ENCODE results near the gene TFAM.

TFAM gene

GRCh38 chr10:58384999-58385783, at the start of gene TFAM:
TFAM (plus strand) TSS chr10:58385410; CDS start chr10:58385548, 138 bp downstream.
- H3K4me3 ChIP-seq (ENCODE audit: low read depth, low read length) = peak within 1 kb of the TSS; percentile 86
- TF ChIP-seq CTCF (conservative IDR thresholded peaks at IDR 0.05; ENCODE audit: low read depth, low read length) = peak; percentile 71
- DNase-seq (ENCODE audit: low read depth) = peak; percentile 96

- no peak for DNase-seq (ENCODE audit: low read depth)
- no peak for TF ChIP-seq CTCF (conservative IDR thresholded peaks at IDR 0.05; ENCODE audit: low read depth, low read length)
- H3K4me3 ChIP-seq (ENCODE audit: low read depth, low read length) = peak overlapping the region; percentile 86
Measured at GRCh38 chr10:58336242-58336641, 49.0 kb upstream of the TFAM start.

- no peak overlapping the region for H3K4me3 ChIP-seq (ENCODE audit: low read depth, low read length)
- DNase-seq (ENCODE audit: low read depth) = no peak
- no peak for TF ChIP-seq CTCF (conservative IDR thresholded peaks at IDR 0.05; ENCODE audit: low read depth, low read length)
Measured at GRCh38 chr10:58341422-58341821, 43.8 kb upstream of the TFAM start.

GRCh38 chr10:58341947-58342346, 43.3 kb upstream of the TFAM start:
- no peak for TF ChIP-seq CTCF (conservative IDR thresholded peaks at IDR 0.05; ENCODE audit: low read depth, low read length)
- no peak overlapping the region for H3K4me3 ChIP-seq (ENCODE audit: low read depth, low read length)
- no peak for DNase-seq (ENCODE audit: low read depth)

GRCh38 chr10:58347967-58348366, 37.2 kb upstream of the TFAM start:
- DNase-seq (ENCODE audit: low read depth) = no peak
- TF ChIP-seq CTCF (conservative IDR thresholded peaks at IDR 0.05; ENCODE audit: low read depth, low read length) = no peak
- H3K4me3 ChIP-seq (ENCODE audit: low read depth, low read length) = no peak overlapping the region

GRCh38 chr10:58348571-58349033, 36.6 kb upstream of the TFAM start:
- no peak overlapping the region for H3K4me3 ChIP-seq (ENCODE audit: low read depth, low read length)
- no peak for TF ChIP-seq CTCF (conservative IDR thresholded peaks at IDR 0.05; ENCODE audit: low read depth, low read length)
- DNase-seq (ENCODE audit: low read depth) = no peak

- no peak for TF ChIP-seq CTCF (conservative IDR thresholded peaks at IDR 0.05; ENCODE audit: low read depth, low read length)
- H3K4me3 ChIP-seq (ENCODE audit: low read depth, low read length) = no peak overlapping the region
- DNase-seq (ENCODE audit: low read depth) = no peak
Measured at GRCh38 chr10:58350023-58350422, 35.2 kb upstream of the TFAM start.

Measured in choroid plexus epithelial cell (primary cell).